SK-N-SH (cell line): Measurements from ENCODE around the gene MEIS2.

ENCODE experiments used
- ELF1 ChIP-seq: IDR thresholded peaks from 2 replicates; pipeline ENCODE4 v1.4.0; 2012
- RFX5 ChIP-seq: IDR thresholded peaks from 2 replicates; pipeline ENCODE4 v1.6.1; 2012; ENCODE audit warnings: mild to moderate bottlenecking, improper control_type of control experiment, low read length
- USF2 ChIP-seq: fragments of 150-350 bp; IDR thresholded peaks from 2 replicates; pipeline ENCODE4 v1.6.1; 2017; ENCODE audit warnings: antibody characterized with exemption, low read length, low read depth, borderline replicate concordance
- YY1 ChIP-seq: IDR thresholded peaks from 2 replicates; pipeline ENCODE4 v1.4.0; 2012; ENCODE audit warnings: low read depth, mild to moderate bottlenecking
- TF ChIP-seq, protein P1 (sequence below): fragments of 200-600 bp; sonication (generic); IDR thresholded peaks from 2 replicates; pipeline ENCODE4 v1.6.1; 2017; ENCODE audit warnings: antibody characterized with exemption, mild to moderate bottlenecking, moderate library complexity
- TF ChIP-seq, protein P2 (sequence below): IDR thresholded peaks from 2 replicates; pipeline ENCODE4 v1.4.0; 2012; ENCODE audit warnings: low read depth

DNA sequence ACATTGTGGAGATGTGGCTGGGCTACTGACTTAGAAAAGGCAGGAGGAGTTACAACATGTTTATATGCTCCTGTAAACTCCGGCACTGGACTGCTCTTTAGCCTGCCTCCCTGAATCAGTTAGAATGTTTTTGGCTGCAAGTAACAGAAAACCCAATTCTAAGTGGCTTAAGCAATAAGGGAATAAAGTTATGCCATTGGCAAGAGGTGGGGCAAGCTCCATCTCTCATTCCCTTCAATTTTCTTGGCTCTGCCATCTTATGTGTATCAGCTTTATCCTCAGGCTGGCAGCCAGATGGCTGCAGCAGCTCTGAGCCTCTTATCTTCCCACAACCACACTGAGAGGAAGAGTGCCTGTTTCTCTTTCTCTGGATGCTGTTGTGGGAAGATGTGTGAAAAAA lies 22.4 kb upstream of the MEIS2 start:
- no peak for TF ChIP-seq USF2
- peak; percentile 53; the same call in 1 of the 2 replicates for TF ChIP-seq YY1
- no peak for TF ChIP-seq ELF1
- TF ChIP-seq, protein P1, sequence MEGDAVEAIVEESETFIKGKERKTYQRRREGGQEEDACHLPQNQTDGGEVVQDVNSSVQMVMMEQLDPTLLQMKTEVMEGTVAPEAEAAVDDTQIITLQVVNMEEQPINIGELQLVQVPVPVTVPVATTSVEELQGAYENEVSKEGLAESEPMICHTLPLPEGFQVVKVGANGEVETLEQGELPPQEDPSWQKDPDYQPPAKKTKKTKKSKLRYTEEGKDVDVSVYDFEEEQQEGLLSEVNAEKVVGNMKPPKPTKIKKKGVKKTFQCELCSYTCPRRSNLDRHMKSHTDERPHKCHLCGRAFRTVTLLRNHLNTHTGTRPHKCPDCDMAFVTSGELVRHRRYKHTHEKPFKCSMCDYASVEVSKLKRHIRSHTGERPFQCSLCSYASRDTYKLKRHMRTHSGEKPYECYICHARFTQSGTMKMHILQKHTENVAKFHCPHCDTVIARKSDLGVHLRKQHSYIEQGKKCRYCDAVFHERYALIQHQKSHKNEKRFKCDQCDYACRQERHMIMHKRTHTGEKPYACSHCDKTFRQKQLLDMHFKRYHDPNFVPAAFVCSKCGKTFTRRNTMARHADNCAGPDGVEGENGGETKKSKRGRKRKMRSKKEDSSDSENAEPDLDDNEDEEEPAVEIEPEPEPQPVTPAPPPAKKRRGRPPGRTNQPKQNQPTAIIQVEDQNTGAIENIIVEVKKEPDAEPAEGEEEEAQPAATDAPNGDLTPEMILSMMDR, result no peak
- TF ChIP-seq, protein P2, sequence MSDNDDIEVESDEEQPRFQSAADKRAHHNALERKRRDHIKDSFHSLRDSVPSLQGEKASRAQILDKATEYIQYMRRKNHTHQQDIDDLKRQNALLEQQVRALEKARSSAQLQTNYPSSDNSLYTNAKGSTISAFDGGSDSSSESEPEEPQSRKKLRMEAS, result no peak
- no peak for TF ChIP-seq RFX5
